DND-41 (cell line): ENCODE data around the gene VPS13A.
"Not testable (repeated sequence)": the region's sequence is repeated elsewhere in the genome, so short reads cannot be mapped to it uniquely, and the experiment has no call there.

Experiments used
- CTCF ChIP-seq: IDR thresholded peaks from 2 replicates; pipeline ENCODE4 v1.5.1; 2012; ENCODE audit warnings: borderline replicate concordance, low read length, moderate library complexity, mild to moderate bottlenecking; ENCODE audit not compliant: poor library complexity, severe bottlenecking; ENCODE audit errors: extremely low read depth
- EZH2 ChIP-seq: IDR thresholded peaks from 3 replicates; pipeline ENCODE4 v1.6.1; 2012; ENCODE audit warnings: borderline replicate concordance, low read depth, mild to moderate bottlenecking, moderate library complexity, low read length, inconsistent platforms; ENCODE audit not compliant: severe bottlenecking

- TF ChIP-seq CTCF, EZH2: not testable (repeated sequence)
Measured at GRCh38 chr9:77267762-77268161, 90.4 kb downstream of the VPS13A start.
